Measurements from ENCODE around the gene LGALS12.
"Not testable (repeated sequence)": the region's sequence is repeated elsewhere in the genome, so short reads cannot be mapped to it uniquely, and the experiment has no call there.

The LGALS12 gene

GRCh38 chr11:63506876-63507275 lies 992 bp downstream of the LGALS12 start:
- DNase-seq: no peak

GRCh38 chr11:63507511-63507910 lies 1.6 kb downstream of the LGALS12 start:
- DNase-seq: peak; percentile 39

GRCh38 chr11:63508009-63508408 lies 2.1 kb downstream of the LGALS12 start:
- peak; percentile 37 for DNase-seq

- DNase-seq: no peak
These were observed 2.9 kb downstream of the LGALS12 start for GRCh38 chr11:63508745-63509144.

GRCh38 chr11:63510360-63511047 lies 4.6 kb downstream of the LGALS12 start:
- DNase-seq: no peak

GRCh38 chr11:63511048-63511748 lies 5.3 kb downstream of the LGALS12 start:
- DNase-seq: no peak

GRCh38 chr11:63512816-63513215 lies 6.9 kb downstream of the LGALS12 start:
- no peak for DNase-seq

GRCh38 chr11:63516109-63516508 lies 10.2 kb downstream of the LGALS12 start:
- no peak for DNase-seq

- DNase-seq: no peak
These were observed 11.3 kb downstream of the LGALS12 start for GRCh38 chr11:63517156-63517555.

GRCh38 chr11:63518548-63518947 lies 12.7 kb downstream of the LGALS12 start:
- DNase-seq: no peak

- no peak for DNase-seq
These were observed 14.8 kb downstream of the LGALS12 start for GRCh38 chr11:63520606-63521170.

GRCh38 chr11:63521896-63522295 lies 16.0 kb downstream of the LGALS12 start:
- no peak for DNase-seq

GRCh38 chr11:63523151-63523550 lies 17.3 kb downstream of the LGALS12 start:
- DNase-seq: no peak

- no peak for DNase-seq
These were observed 21.8 kb downstream of the LGALS12 start for GRCh38 chr11:63527667-63528066.

GRCh38 chr11:63528156-63528555 lies 22.3 kb downstream of the LGALS12 start:
- DNase-seq: not testable (repeated sequence)

GRCh38 chr11:63528729-63529278 lies 22.9 kb downstream of the LGALS12 start:
- not testable (repeated sequence) for DNase-seq

GRCh38 chr11:63529373-63529772 lies 23.5 kb downstream of the LGALS12 start:
- not testable (repeated sequence) for DNase-seq

GRCh38 chr11:63530021-63530420 lies 24.1 kb downstream of the LGALS12 start:
- no peak for DNase-seq

- DNase-seq: not testable (repeated sequence)
These were observed 25.3 kb downstream of the LGALS12 start for GRCh38 chr11:63531074-63531792.

GRCh38 chr11:63532117-63532516 lies 26.2 kb downstream of the LGALS12 start:
- DNase-seq: no peak

- DNase-seq: no peak
These were observed 27.1 kb downstream of the LGALS12 start for GRCh38 chr11:63532799-63533475.

- DNase-seq: no peak
These were observed 28.2 kb downstream of the LGALS12 start for GRCh38 chr11:63534076-63534475.

All from GF-D8 (cell line).